ENCODE measurements around the gene KCNQ1. TPM values are rescaled to one million over a fixed set of nuclear protein-coding genes. Genes with fewer than 3 reads are reported as not detected.

Gene KCNQ1
- total RNA-seq, 1 experiment from 2014 or later, result 2.3 TPM

GRCh38 chr11:2459796-2460531 lies 15.2 kb downstream of the KCNQ1 start:
- H3K9ac ChIP-seq (ENCODE audit: extremely low read depth, insufficient read length, low read length), result no peak overlapping the region
- no peaks in the 10 kb centered on the region for H3K4me1 ChIP-seq (ENCODE audit: insufficient read depth, low read length)
- no peak overlapping the region for H3K23ac ChIP-seq (ENCODE audit: insufficient read length, low read depth, low read length)
- no peak overlapping the region for H3T11ph ChIP-seq (ENCODE audit: low read length)
- no peak overlapping the region for H3K4me2 ChIP-seq (ENCODE audit: insufficient read depth, insufficient read length, low read length)
- no peak overlapping the region for H3K27ac ChIP-seq (ENCODE audit: insufficient read length, low read depth, low read length)
- no peaks in the 10 kb centered on the region for H3K9me3 ChIP-seq (ENCODE audit: control insufficient read depth, low read depth, low read length)
- H3K14ac ChIP-seq (ENCODE audit: insufficient read depth, low read length), result no peak overlapping the region; the same call in 1 of the 2 replicates
- no CpG with 5 or more reads among the region's 13 CpGs for WGBS (ENCODE audit: extremely low coverage, insufficient read length, low lambda C conversion rate)
- no peak overlapping the region for H2BK15ac ChIP-seq (ENCODE audit: low read depth, low read length)
- no peak overlapping the region for H4K91ac ChIP-seq (ENCODE audit: insufficient read length, low read depth, low read length)
- no peak overlapping the region for H2BK120ac ChIP-seq (ENCODE audit: low read depth, low read length, poor library complexity, severe bottlenecking)
- H4K5ac ChIP-seq (ENCODE audit: insufficient read length, low read depth, low read length), result no peak overlapping the region
- no peak for DNase-seq
- H3K56ac ChIP-seq (ENCODE audit: insufficient read length, low read depth, low read length), result no peak overlapping the region
- H2BK5ac ChIP-seq (ENCODE audit: insufficient read length, low read length), result no peak overlapping the region
- no peak overlapping the region for H2AFZ ChIP-seq (ENCODE audit: low read length)
- Mint-ChIP-seq H3K4me1 (no peaks in the 10 kb centered on the region), H3K36me3 (ENCODE audit: insufficient read depth in 1 of 3, low read depth in 3 of 3) (no peaks in the 10 kb centered on the region), H3K27me3 (ENCODE audit: low read depth) (peaks cover 67% of the 10 kb centered on the region), H3K9me3 (peaks cover 0 to 7% of the 10 kb centered on the region in 2 experiments; a peak in 2 of 5 replicates), H3K4me3 (no peak overlapping the region), H3K27ac (no peak overlapping the region)
- H3K4ac ChIP-seq (ENCODE audit: low read depth, low read length), result no peak overlapping the region
- no peak overlapping the region for H4K8ac ChIP-seq (replicated peaks; ENCODE audit: insufficient read length, low read depth, low read length)
- no peak overlapping the region for H3K18ac ChIP-seq (ENCODE audit: insufficient read length, low read depth, low read length)
- no peaks in the 10 kb centered on the region for H3K79me2 ChIP-seq (ENCODE audit: insufficient read depth, low read length)
- no peaks in the 10 kb centered on the region for H3K79me1 ChIP-seq (ENCODE audit: insufficient read depth, low read depth, low read length, poor library complexity, severe bottlenecking)
- H2BK20ac ChIP-seq (ENCODE audit: low read depth, low read length, poor library complexity, severe bottlenecking), result no peak overlapping the region
- no peaks in the 10 kb centered on the region for H4K20me1 ChIP-seq (ENCODE audit: control insufficient read depth, insufficient read depth, insufficient read length)
- H2BK12ac ChIP-seq (ENCODE audit: insufficient read length, low read depth, low read length), result no peak overlapping the region
- no peaks in the 10 kb centered on the region for H3K23me2 ChIP-seq (ENCODE audit: insufficient read length, low read depth, low read length, poor library complexity, severe bottlenecking)
- no peak for TF ChIP-seq CTCF (conservative IDR thresholded peaks at IDR 0.05)
- H2AK5ac ChIP-seq (ENCODE audit: insufficient read length, low read length), result no peak overlapping the region
- no peaks in the 10 kb centered on the region; the same call in 1 of the 2 replicates for H3K27me3 ChIP-seq (ENCODE audit: insufficient read depth, low read length)

Data from H9 (cell line).